H9 (cell line): ENCODE data around the gene BCL7C. TPM values are rescaled to one million over a fixed set of nuclear protein-coding genes. Genes with fewer than 3 reads are reported as not detected.

Experiments
- DNase-seq: peaks from one replicate; pipeline ENCODE4 v3.0.0-alpha.2; 2017
- H2AFZ ChIP-seq: one replicate; pipeline ENCODE4 v1.6.1; 2013; ENCODE audit warnings: mild to moderate bottlenecking, low read length, control low read depth, moderate library complexity
- H2AK5ac ChIP-seq: 2 replicates; pipeline ENCODE4 v1.6.1; 2013; ENCODE audit warnings: low read length, control low read depth, mixed read lengths; ENCODE audit not compliant: insufficient read length
- H2BK120ac ChIP-seq: one replicate; pipeline ENCODE4 v1.6.1; 2013; ENCODE audit warnings: low read depth, mild to moderate bottlenecking, low read length, control low read depth, inconsistent platforms; ENCODE audit not compliant: poor library complexity, severe bottlenecking
- H2BK12ac ChIP-seq: 2 replicates; pipeline ENCODE4 v1.6.1; 2013; ENCODE audit warnings: low read length, control low read depth, mixed read lengths, low read depth; ENCODE audit not compliant: insufficient read length
- H2BK15ac ChIP-seq: 2 replicates; pipeline ENCODE4 v1.6.1; 2013; ENCODE audit warnings: low read depth, low read length, control low read depth
- H2BK20ac ChIP-seq: one replicate; pipeline ENCODE4 v1.6.1; 2013; ENCODE audit warnings: low read depth, mild to moderate bottlenecking, low read length, control low read depth, inconsistent platforms; ENCODE audit not compliant: poor library complexity, severe bottlenecking
- H2BK5ac ChIP-seq: 2 replicates; pipeline ENCODE4 v1.6.1; 2013; ENCODE audit warnings: low read length, control low read depth, mixed read lengths; ENCODE audit not compliant: insufficient read length
- H3K14ac ChIP-seq: 2 replicates; pipeline ENCODE4 v1.6.1; 2013; ENCODE audit warnings: low read length, control low read depth; ENCODE audit not compliant: insufficient read depth
- H3K18ac ChIP-seq: 2 replicates; pipeline ENCODE4 v1.6.1; 2013; ENCODE audit warnings: low read depth, mild to moderate bottlenecking, mixed read lengths, low read length, control low read depth; ENCODE audit not compliant: insufficient read length
- H3K23ac ChIP-seq: 2 replicates; pipeline ENCODE4 v1.6.1; 2013; ENCODE audit warnings: low read length, control low read depth, mixed read lengths, low read depth; ENCODE audit not compliant: insufficient read length
- H3K23me2 ChIP-seq: 2 replicates; pipeline ENCODE4 v1.6.1; 2013; ENCODE audit warnings: low read depth, mild to moderate bottlenecking, mixed read lengths, low read length, control low read depth; ENCODE audit not compliant: insufficient read length, poor library complexity, severe bottlenecking
- H3K27ac ChIP-seq: 2 replicates; pipeline ENCODE4 v1.5.1; 2013; ENCODE audit warnings: low read length, control low read depth, mixed read lengths, low read depth; ENCODE audit not compliant: insufficient read length
- H3K27me3 ChIP-seq: 2 replicates; pipeline ENCODE4 v1.6.1; 2013; ENCODE audit warnings: low read length, control low read depth, inconsistent platforms; ENCODE audit not compliant: insufficient read depth
- H3K4ac ChIP-seq: 2 replicates; pipeline ENCODE4 v1.6.1; 2013; ENCODE audit warnings: low read depth, mild to moderate bottlenecking, control low read depth, inconsistent platforms, low read length, moderate library complexity
- H3K4me1 ChIP-seq: 2 replicates; pipeline ENCODE4 v1.6.1; 2013; ENCODE audit warnings: low read length, control low read depth, inconsistent platforms; ENCODE audit not compliant: insufficient read depth
- H3K4me2 ChIP-seq: 2 replicates; pipeline ENCODE4 v1.6.1; 2013; ENCODE audit warnings: low read length, control low read depth, mixed read lengths; ENCODE audit not compliant: insufficient read length, insufficient read depth
- H3K56ac ChIP-seq: 2 replicates; pipeline ENCODE4 v1.6.1; 2013; ENCODE audit warnings: low read depth, mild to moderate bottlenecking, mixed read lengths, low read length, control low read depth; ENCODE audit not compliant: insufficient read length
- H3K79me1 ChIP-seq: 2 replicates; pipeline ENCODE4 v1.6.1; 2013; ENCODE audit warnings: low read depth, mild to moderate bottlenecking, moderate library complexity, low read length, control low read depth, inconsistent platforms; ENCODE audit not compliant: insufficient read depth, poor library complexity, severe bottlenecking
- H3K79me2 ChIP-seq: 2 replicates; pipeline ENCODE4 v1.6.1; 2013; ENCODE audit warnings: low read length, control low read depth, inconsistent platforms; ENCODE audit not compliant: insufficient read depth
- H3K9ac ChIP-seq: 2 replicates; pipeline ENCODE4 v1.6.1; 2013; ENCODE audit warnings: low read length, control low read depth, mixed read lengths; ENCODE audit not compliant: insufficient read length; ENCODE audit errors: extremely low read depth
- H3K9me3 ChIP-seq: one replicate; pipeline ENCODE4 v1.6.1; 2013; ENCODE audit warnings: low read depth, low read length, inconsistent platforms; ENCODE audit not compliant: control insufficient read depth
- H3T11ph ChIP-seq: one replicate; pipeline ENCODE4 v1.6.1; 2013; ENCODE audit warnings: mild to moderate bottlenecking, low read length, control low read depth, inconsistent platforms
- H4K20me1 ChIP-seq: one replicate; pipeline ENCODE4 v1.6.1; 2013; ENCODE audit not compliant: control insufficient read depth, insufficient read length, insufficient read depth
- H4K5ac ChIP-seq: 2 replicates; pipeline ENCODE4 v1.6.1; 2013; ENCODE audit warnings: low read depth, mild to moderate bottlenecking, mixed read lengths, low read length, control low read depth; ENCODE audit not compliant: insufficient read length
- H4K8ac ChIP-seq: replicated peaks from 2 replicates; pipeline ENCODE4 v1.6.1; 2013; ENCODE audit warnings: low read length, control low read depth, mixed read lengths, low read depth; ENCODE audit not compliant: insufficient read length
- H4K91ac ChIP-seq: 2 replicates; pipeline ENCODE4 v1.6.1; 2013; ENCODE audit warnings: low read depth, mild to moderate bottlenecking, moderate library complexity, mixed read lengths, low read length, control low read depth; ENCODE audit not compliant: insufficient read length
- H3K27ac Mint-ChIP-seq, 3 experiments: 2 replicates in 2 of 3; 3 replicates in 1 of 3; pipeline ENCODE4 v1.8.0; 2020 to 2021; ENCODE audit warnings: mixed read lengths in 3 of 3, mild to moderate bottlenecking in 1 of 3, moderate library complexity in 1 of 3
- H3K27me3 Mint-ChIP-seq: 2 replicates; pipeline ENCODE4 v1.8.0; 2021; ENCODE audit warnings: low read depth, mild to moderate bottlenecking, moderate library complexity, mixed read lengths
- H3K36me3 Mint-ChIP-seq, 3 experiments: 2 replicates in 2 of 3; 3 replicates in 1 of 3; pipeline ENCODE4 v1.8.0; 2020 to 2021; ENCODE audit warnings: low read depth in 3 of 3, mixed read lengths in 3 of 3; ENCODE audit not compliant: insufficient read depth in 1 of 3
- H3K4me1 Mint-ChIP-seq, 2 experiments: 2 replicates each; pipeline ENCODE4 v1.8.0; 2020; ENCODE audit warnings: mixed read lengths in 2 of 2
- H3K4me3 Mint-ChIP-seq, 2 experiments: 2 replicates in 1 of 2; 3 replicates in 1 of 2; pipeline ENCODE4 v1.8.0; 2020 to 2021; ENCODE audit warnings: mild to moderate bottlenecking in 2 of 2, mixed read lengths in 2 of 2, moderate library complexity in 1 of 2
- H3K9me3 Mint-ChIP-seq, 2 experiments: 2 replicates in 1 of 2; 3 replicates in 1 of 2; pipeline ENCODE4 v1.8.0; 2020; ENCODE audit warnings: mild to moderate bottlenecking in 2 of 2, mixed read lengths in 2 of 2, moderate library complexity in 1 of 2
- CTCF ChIP-seq: fragments of 200-600 bp; sonication (generic); conservative IDR thresholded peaks from 3 replicates; pipeline ENCODE4 v1.8.0; 2021; ENCODE audit warnings: antibody characterized with exemption, mild to moderate bottlenecking
- WGBS: extraction: QIAGEN DNeasy Blood & Tissue Kit; methylation state at CpG from one replicate; pipeline ENCODE4 v1.1.7; 2013; ENCODE audit warnings: missing lambda C conversion rate, low lambda C conversion rate, mixed read lengths; ENCODE audit not compliant: insufficient read length; ENCODE audit errors: extremely low coverage; 5-methylcytosine and 5-hydroxymethylcytosine counted together
- total RNA-seq: library from RNA; stranded (reverse); gene quantifications from 2 replicates; pipeline ENCODE4 v1.2.1, GENCODE V29; 2021

BCL7C gene
- total RNA-seq, 1 experiment from 2014 or later = 18.3 TPM

- Histone ChIP-seq H4K5ac (no peak overlapping the region), H3K9ac (no peak overlapping the region), H4K8ac (no peak overlapping the region), H3T11ph (no peak overlapping the region), H2BK120ac (no peak overlapping the region), H2BK12ac (no peak overlapping the region), H3K4me1 (no peaks in the 10 kb centered on the region), H3K9me3 (no peaks in the 10 kb centered on the region), H3K23ac (no peak overlapping the region), H3K79me2 (no peaks in the 10 kb centered on the region; the same call in 1 of the 2 replicates), H4K20me1 (no peaks in the 10 kb centered on the region), H3K18ac (no peak overlapping the region), H3K4ac (no peak overlapping the region), H2AK5ac (no peak overlapping the region), H3K79me1 (no peaks in the 10 kb centered on the region), H4K91ac (no peak overlapping the region), H2AFZ (no peak overlapping the region), H2BK15ac (no peak overlapping the region), H2BK20ac (no peak overlapping the region), H3K27ac (no peak overlapping the region), H3K56ac (no peak overlapping the region), H3K23me2 (no peaks in the 10 kb centered on the region), H3K27me3 (no peaks in the 10 kb centered on the region), H3K4me2 (no peak overlapping the region), H2BK5ac (no peak overlapping the region), H3K14ac (no peak overlapping the region)
- Mint-ChIP-seq H3K27me3 (no peaks in the 10 kb centered on the region), H3K4me1 (peaks cover 8 to 21% of the 10 kb centered on the region in 2 experiments), H3K36me3 (peaks cover 41 to 55% (median 52%) of the 10 kb centered on the region in 3 experiments), H3K27ac (peak overlapping the region in 1 of 3 experiments; percentile 47; a peak in 1 of 7 replicates), H3K4me3 (no peak overlapping the region), H3K9me3 (no peaks in the 10 kb centered on the region)
- WGBS = no CpG with 5 or more reads among the region's 12 CpGs
- TF ChIP-seq CTCF = no peak
- DNase-seq = no peak
These were observed 37.3 kb upstream of the BCL7C start for GRCh38 chr16:30931068-30931650.
